HL-60/S4 (cell line): ENCODE measurements around the gene M1AP.

Experiments used
- in situ Hi-C: fragments of 300-500 bp; cut with MboI; formaldehyde crosslinking; loops from 2 replicates; pipeline ENCODE4 v1.14.3; 2022; ENCODE audit warnings: low sequenced_read_pairs

M1AP gene

DNA sequence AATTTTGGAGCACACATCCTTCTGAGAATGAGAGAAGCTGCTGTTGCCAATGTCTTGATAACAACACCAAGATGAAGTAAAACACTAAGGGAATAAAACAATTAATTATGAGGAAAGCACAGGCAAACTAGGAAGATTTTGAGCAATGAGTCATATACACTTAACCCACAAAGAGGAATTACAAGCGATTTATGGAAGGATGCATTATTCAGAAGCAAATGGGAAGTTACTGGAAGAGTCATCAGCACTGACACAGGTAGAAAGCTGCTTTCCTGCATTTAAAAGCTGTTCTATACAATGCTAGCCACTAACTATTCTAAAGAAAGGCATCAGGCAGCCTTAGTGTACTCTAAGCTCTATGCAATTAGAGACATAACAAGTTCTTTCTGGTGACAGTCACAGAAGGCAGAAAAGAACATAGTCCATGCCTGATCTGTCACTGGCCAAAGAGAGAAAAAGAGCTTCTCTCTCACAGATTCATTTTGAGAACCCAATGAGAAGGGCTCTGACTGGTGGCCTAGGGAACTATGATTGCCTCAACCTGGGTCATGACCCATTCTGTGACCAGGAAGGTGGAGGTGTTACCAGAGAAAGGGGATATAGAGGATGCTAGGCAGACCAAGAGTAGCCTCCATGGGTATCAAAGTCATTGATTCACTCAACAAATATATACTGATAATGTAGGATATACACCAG lies 45.4 kb downstream of the M1AP start:
- in situ Hi-C loops, result no loop called here

GRCh38 chr2:74599676-74600075 lies 48.5 kb downstream of the M1AP start:
- in situ Hi-C loops, result no loop called here

- in situ Hi-C loops, result no loop called here
Observed at GRCh38 chr2:74597410-74597809, 50.7 kb downstream of the M1AP start.

DNA sequence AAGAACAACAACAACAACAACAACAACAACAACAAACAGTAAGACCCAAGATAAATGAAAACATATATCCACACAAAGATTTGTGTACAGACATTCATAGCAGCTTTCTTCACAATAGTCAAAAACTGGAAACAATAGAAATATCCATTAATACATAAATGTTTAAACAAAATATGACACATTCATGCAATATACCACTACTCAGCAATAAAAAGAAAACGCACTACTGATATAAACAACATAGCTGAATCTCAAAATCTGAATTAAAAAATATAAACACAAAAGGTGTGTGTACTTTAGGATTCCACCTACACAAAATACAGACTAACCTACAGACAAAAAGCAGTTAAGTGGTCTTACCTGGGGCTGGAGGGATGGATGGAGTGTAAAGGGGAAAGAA lies 51.5 kb downstream of the M1AP start:
- in situ Hi-C loops, result no loop called here

DNA sequence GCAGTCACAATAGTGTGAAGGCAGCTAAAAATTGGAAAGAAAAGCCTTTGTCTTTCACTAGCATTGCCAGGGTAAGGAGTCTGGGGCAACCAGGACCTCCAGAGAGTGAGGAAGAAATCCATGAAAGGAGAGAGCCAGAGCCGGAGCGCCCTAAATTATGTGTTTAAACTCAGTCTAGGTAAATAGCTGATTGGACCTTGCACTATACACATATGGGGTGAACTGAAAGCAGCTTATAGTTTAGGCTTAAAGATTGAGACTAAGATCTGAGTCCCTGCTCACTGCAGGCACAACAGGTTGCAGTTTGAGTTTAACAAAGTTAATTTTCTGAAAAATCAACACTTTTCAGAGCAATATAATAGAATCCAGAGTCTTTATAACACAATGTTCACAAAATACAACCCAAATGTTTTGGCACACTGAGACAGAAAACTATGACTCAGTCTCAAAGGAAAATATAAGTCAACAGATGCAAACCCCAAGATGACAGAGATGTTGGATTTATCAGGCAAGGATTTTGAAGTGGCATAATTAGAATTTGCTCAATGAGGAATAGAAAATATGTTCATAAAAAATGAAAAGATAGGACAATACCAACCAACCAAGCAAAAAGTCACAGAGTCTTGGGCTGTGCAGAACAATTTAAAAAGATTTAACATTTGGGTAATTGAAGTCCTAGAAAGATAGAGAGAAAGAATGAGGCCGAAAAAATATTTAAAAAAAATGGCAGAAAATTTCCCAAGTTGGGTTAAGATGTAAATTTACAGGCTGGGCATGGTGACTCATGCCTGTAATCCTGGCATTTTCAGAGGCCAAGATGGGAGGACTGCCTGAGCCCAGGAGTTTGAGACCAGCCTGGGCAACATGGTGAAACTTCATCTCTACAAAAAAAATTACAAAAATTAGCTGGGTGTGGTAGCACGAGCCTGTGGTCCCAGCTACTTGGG lies 54.0 kb downstream of the M1AP start:
- in situ Hi-C loops, result no loop called here

DNA sequence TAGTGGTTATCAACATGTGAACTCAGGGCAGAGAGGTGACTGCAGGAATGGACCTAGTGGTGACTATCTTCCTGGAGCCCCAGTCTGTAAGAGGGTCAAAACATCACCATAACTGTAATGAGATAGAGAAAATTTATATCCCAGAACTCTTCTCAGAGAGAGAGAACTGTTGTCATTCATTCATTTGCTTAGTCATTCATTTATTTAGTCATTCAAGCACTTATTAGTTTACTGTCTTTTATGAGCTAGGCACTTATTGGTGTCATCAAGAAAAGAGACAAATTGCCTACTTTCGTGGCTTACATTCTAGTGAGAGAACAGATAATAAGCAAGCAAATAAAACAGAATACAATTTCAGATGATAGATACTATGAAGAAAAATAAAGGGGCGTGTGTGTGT lies 59.5 kb downstream of the M1AP start:
- in situ Hi-C loops, result loop anchor here (10.0 kb wide), 2 partner anchors 104 to 134 kb away; partner anchors contain the start of genes CCDC142, INO80B, TTC31 and WBP1

GRCh38 chr2:74587664-74588277 lies 60.4 kb downstream of the M1AP start:
- in situ Hi-C loops, result loop anchor here (10.0 kb wide), 2 partner anchors 103 to 133 kb away; partner anchors contain the start of genes CCDC142, INO80B, TTC31 and WBP1

DNA sequence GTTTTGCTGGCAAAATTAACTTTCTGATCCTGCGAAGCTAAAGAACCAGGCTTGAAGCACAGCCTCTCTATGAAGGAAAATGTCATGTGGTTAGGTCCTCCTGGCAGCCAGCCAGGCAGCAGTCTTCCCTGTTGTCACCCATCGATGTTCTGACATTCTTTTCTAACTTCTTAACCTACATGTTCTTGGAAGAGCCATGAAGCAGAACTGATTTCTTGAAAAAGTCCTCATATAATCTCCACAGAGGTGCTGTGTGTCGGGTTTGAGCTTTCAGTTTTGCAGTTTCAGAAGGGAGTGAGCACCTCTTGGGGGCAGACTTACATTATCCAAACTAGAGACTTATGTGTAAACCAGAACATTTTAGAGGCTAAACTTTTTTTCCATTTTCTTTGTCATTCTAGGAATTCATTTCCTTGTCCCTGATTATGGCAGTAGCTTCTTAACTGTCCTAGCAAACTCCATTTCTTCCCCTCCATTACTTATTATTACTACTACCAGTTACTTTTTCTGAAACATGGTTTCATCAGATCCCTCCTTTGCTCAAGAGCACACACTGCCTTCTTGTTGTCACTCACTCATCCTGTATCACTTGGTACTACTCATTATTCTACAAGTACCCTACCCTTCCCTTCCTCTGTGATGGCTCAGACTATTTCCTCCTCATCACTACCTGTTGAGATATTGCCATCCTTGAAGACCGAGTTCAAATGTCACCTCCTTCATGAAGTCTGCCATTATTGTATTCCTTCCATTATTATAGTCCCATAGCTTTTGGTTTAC lies 62.5 kb downstream of the M1AP start:
- in situ Hi-C loops, result loop anchor here (10.0 kb wide), 2 partner anchors 101 to 131 kb away; partner anchors contain the start of genes CCDC142, INO80B, TTC31 and WBP1

DNA sequence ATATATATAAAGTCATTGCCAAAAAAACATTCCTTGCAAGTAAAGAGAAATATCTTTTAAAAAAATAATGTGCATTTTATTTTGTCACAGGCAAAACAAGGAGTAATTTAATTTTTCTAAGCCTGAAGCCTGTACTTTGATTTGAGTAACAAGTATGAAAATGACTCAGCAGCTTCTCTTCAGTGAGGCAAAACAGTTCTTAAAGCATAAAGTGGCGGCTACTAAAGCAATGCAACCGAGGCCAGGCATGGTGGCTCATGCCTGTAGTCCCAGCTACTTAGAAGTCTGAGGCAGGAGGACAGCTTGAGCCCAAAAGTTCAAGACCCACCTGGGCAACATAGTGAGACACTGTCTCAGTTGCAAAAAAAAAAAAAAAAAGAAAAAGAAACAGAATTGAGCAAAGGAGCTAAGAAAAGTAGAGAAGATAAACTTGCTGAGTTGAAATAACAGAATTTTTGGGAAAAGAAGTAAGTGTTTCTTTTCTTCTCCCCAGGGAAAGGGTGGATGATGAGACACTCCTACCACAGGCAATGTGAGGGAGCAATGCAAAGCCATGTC lies 64.0 kb downstream of the M1AP start:
- in situ Hi-C loops, result loop anchor here (10.0 kb wide), 2 partner anchors 99 to 129 kb away; partner anchors contain the start of genes CCDC142, INO80B, TTC31 and WBP1

DNA sequence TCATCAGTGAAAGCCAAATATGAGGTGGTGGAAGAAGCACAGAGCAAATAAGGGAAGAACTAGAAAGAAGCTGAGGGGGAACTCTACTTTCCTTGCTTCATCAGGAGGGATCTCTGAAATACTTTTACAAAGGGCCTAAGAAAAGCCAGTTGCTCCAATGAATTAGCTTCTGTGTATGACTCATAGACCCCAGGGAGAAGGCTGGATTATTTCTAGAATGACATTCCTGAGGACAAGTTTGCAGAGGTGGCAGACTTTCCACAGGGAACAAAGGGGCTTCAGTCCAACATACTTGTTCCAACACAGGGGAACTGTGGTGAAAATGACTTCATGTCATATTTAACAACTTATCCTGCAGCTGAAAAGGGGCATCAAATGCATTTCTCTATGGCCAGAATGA lies 64.6 kb downstream of the M1AP start:
- in situ Hi-C loops, result loop anchor here (10.0 kb wide), 2 partner anchors 99 to 129 kb away; partner anchors contain the start of genes CCDC142, INO80B, TTC31 and WBP1

GRCh38 chr2:74582184-74582583 lies 65.9 kb downstream of the M1AP start:
- in situ Hi-C loops, result loop anchor here (10.0 kb wide), 2 partner anchors 97 to 127 kb away; partner anchors contain the start of genes CCDC142, INO80B, TTC31 and WBP1

DNA sequence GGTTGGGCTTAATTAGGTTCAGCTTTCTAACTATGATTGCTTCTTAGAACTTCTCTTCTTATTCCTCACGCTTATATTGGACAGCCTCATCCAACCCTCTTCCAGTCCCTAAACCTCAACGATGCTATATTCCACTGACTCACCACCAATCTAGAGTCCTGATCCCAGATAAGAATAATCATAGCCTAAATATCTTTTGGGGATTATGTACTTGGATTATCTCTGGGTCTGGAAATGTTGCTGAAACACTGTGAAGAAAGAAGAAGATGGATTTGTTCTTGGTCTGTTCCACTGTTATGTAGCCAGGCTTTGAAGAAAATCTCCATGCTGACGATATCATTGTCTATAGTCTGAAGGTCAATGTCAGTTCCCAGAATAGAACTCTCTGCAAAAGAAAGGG lies 66.7 kb downstream of the M1AP start:
- in situ Hi-C loops, result loop anchor here (10.0 kb wide), 2 partner anchors 97 to 127 kb away; partner anchors contain the start of genes CCDC142, INO80B, TTC31 and WBP1

DNA sequence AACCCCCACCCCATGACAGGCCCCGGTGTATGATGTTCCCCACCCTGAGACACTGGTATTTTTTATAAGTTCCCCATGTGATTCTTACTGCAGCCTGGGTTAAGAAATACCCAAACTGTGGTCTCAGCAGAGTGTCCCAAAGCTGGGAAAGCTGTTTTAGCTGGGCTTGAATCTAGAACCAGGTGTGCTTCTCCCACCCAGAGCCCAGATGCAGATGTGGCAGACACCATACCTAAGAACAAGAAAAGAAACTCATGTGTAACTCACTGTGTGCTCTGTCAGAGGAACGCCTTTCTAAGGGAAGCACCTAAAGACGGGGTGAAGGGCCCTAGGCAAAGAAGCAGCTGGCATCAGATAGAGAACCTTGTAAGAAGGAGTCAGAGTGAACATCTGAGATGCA lies 69.7 kb downstream of the M1AP start:
- in situ Hi-C loops, result no loop called here

DNA sequence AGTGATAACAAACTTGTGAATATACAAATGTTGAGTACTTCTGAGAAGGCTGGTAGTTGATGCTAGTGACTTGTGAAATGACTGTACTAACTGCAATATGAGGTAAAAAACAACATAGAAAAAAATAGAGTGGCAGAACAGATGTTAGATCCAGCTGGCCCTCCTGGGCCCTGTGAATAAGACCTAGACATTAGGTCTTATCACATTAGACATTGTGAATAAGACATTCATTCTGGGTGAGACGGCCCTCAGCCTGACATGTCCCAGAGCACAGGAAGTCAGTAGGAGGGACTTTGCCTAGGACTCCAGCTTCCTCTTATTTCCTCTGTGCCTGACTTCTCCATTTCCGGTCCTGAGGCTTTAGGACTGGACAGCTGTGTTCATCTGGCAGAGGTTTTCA lies 70.7 kb downstream of the M1AP start:
- in situ Hi-C loops, result no loop called here

DNA sequence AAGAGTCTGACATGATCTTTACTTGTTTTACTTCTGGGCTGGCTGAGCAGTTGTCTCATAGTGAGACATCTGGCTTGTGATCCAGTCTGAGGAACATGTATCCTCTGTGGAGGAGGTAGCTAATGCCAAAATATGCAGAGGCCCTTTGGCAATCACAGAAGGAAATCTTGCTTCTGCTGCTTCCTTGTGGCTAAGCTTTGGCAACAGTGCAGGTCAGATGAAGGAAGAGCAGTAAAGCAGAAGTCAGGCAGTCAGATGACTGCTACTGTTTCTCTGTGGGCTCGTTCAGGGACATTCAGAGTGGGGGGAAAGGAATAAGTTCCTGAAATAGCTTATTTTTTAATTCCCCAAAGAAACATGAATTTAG lies 71.3 kb downstream of the M1AP start:
- in situ Hi-C loops, result no loop called here

DNA sequence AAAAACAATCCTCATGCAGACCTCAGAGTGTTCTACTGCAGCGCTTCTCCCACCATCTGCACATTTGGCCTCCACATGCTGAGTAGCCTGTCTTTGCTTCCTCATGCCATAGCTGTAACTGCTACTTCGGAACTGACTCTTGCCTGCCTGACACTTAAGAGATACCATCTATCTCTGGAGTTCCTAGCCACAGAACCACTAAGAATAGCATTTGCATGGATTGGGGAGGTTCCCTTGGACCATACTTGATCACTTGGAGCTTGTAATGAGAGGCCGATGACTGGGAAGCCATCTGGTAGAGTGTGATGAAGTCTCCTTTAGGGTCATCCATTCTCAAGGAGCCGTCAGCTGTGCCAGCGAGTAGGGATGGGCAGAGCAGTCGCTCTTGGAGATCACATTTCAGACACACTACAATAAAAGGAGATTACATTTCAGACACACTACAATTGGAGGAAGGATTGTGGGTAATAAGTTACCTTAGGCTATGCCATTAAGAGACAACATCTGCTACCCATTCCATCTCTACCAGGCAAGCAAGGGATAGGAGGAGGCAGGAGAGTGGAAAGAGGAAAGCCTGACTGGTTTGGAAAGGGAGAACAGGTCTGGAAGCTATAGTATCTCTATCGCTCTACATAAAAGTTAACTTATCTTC lies 71.8 kb downstream of the M1AP start:
- in situ Hi-C loops, result no loop called here

DNA sequence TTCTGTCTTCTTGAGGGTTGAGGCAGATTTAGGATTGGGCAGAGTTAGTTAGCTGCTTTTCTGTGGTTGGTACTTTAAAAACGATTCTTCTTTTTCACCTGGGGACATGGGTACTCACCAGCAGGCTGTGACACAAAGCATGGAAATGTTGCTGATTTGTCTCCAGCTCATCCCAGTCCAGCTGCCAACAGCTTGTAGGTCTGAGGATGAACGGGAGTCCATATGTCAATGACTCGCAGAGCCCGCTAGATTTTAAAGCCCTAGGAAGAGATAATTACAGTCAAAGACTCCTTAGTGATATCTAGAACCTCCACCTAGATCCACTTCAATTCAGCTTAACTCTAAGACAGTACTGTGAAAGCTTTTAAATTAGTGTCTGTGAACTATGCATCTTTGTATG lies 72.8 kb downstream of the M1AP start:
- in situ Hi-C loops, result no loop called here

DNA sequence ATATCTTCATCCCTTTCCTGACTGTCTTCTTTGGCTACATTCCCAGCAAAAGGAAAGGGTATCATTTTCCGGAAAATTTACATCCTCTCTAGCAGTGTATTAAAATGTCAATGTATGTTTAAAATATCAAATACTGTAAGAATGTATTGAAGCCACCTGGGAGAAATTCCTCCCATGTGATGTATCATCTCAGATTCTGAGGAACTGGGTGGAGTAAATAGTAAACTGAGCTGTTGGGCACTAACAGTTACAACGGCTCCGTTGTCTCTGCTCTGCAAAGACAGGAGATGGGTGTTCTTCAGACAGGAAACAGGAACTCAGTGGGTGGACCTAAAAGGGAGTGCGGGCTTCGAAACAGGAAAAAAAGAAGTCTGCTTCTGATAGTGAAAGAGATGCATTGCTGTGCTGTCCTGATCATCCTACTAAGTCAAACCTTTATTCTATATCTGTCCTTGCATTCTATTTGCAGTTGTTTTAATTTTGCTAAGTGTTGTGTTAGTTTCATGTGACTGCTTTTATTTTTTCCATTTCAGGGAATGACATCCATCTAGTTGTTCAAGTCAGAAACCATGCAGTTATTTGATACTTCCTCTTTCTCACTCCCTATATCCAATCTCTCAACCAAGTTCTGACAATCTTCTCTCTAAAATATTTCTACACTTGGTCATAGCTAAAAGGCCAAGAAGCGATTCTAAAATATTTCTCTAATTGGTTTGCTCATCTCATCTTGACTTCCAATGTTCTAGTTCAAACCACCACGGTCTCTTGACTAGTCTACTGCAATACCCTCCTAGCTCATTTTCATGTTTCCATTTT lies 74.2 kb downstream of the M1AP start:
- in situ Hi-C loops, result no loop called here
